ENCODE results near the gene RPRM. TPM values are rescaled to one million over a fixed set of nuclear protein-coding genes. Genes with fewer than 3 reads are reported as not detected.

The RPRM gene
- total RNA-seq, 1 experiment from 2014 or later = 38.4 TPM

GRCh38 chr2:153464395-153464794 lies 14.2 kb downstream of the RPRM start:
- no peak for TF ChIP-seq CTCF (conservative IDR thresholded peaks at IDR 0.05)
- Mint-ChIP-seq H3K4me3 (no peak overlapping the region), H3K36me3 (ENCODE audit: insufficient read depth in 1 of 3, low read depth in 3 of 3) (peaks cover 0 to 1% (median 0%) of the 10 kb centered on the region in 3 experiments; a peak in 2 of 7 replicates), H3K4me1 (peaks cover 22 to 24% of the 10 kb centered on the region in 2 experiments), H3K27me3 (ENCODE audit: low read depth) (no peaks in the 10 kb centered on the region; the same call in 1 of the 2 replicates), H3K9me3 (no peaks in the 10 kb centered on the region), H3K27ac (no peak overlapping the region)
- no peak overlapping the region for H3K18ac ChIP-seq (ENCODE audit: insufficient read length, low read depth, low read length)
- no peak overlapping the region for H2AFZ ChIP-seq (ENCODE audit: low read length)
- no peak overlapping the region for H2BK5ac ChIP-seq (ENCODE audit: insufficient read length, low read length)
- no peak overlapping the region for H3T11ph ChIP-seq (ENCODE audit: low read length)
- no peak overlapping the region for H2BK15ac ChIP-seq (ENCODE audit: low read depth, low read length)
- no peak for DNase-seq
- no peak overlapping the region for H3K4me2 ChIP-seq (ENCODE audit: insufficient read depth, insufficient read length, low read length)
- no peak overlapping the region for H3K9ac ChIP-seq (ENCODE audit: extremely low read depth, insufficient read length, low read length)
- H4K20me1 ChIP-seq (ENCODE audit: control insufficient read depth, insufficient read depth, insufficient read length) = no peaks in the 10 kb centered on the region
- H2AK5ac ChIP-seq (ENCODE audit: insufficient read length, low read length) = no peak overlapping the region
- no peak overlapping the region for H3K56ac ChIP-seq (ENCODE audit: insufficient read length, low read depth, low read length)
- H3K27me3 ChIP-seq (ENCODE audit: insufficient read depth, low read length) = no peaks in the 10 kb centered on the region
- H3K79me1 ChIP-seq (ENCODE audit: insufficient read depth, low read depth, low read length, poor library complexity, severe bottlenecking) = no peaks in the 10 kb centered on the region
- no peak overlapping the region for H4K8ac ChIP-seq (replicated peaks; ENCODE audit: insufficient read length, low read depth, low read length)
- no peak overlapping the region for H4K91ac ChIP-seq (ENCODE audit: insufficient read length, low read depth, low read length)
- H2BK120ac ChIP-seq (ENCODE audit: low read depth, low read length, poor library complexity, severe bottlenecking) = no peak overlapping the region
- no peak overlapping the region for H3K23ac ChIP-seq (ENCODE audit: insufficient read length, low read depth, low read length)
- no CpG with 5 or more reads among the region's 3 CpGs for WGBS (ENCODE audit: extremely low coverage, insufficient read length, low lambda C conversion rate)
- no peaks in the 10 kb centered on the region; the same call in 1 of the 2 replicates for H3K4me1 ChIP-seq (ENCODE audit: insufficient read depth, low read length)
- H3K27ac ChIP-seq (ENCODE audit: insufficient read length, low read depth, low read length) = no peak overlapping the region
- H3K9me3 ChIP-seq (ENCODE audit: control insufficient read depth, low read depth, low read length) = no peaks in the 10 kb centered on the region
- H3K4ac ChIP-seq (ENCODE audit: low read depth, low read length) = no peak overlapping the region
- no peak overlapping the region for H4K5ac ChIP-seq (ENCODE audit: insufficient read length, low read depth, low read length)
- H2BK12ac ChIP-seq (ENCODE audit: insufficient read length, low read depth, low read length) = no peak overlapping the region
- H3K14ac ChIP-seq (ENCODE audit: insufficient read depth, low read length) = no peak overlapping the region
- H3K79me2 ChIP-seq (ENCODE audit: insufficient read depth, low read length) = no peaks in the 10 kb centered on the region
- H3K23me2 ChIP-seq (ENCODE audit: insufficient read length, low read depth, low read length, poor library complexity, severe bottlenecking) = no peaks in the 10 kb centered on the region
- no peak overlapping the region for H2BK20ac ChIP-seq (ENCODE audit: low read depth, low read length, poor library complexity, severe bottlenecking)
